Endometrial microvascular endothelial cells (primary cell): ENCODE data around the gene EIF4G3. TPM values are rescaled to one million over a fixed set of nuclear protein-coding genes. Genes with fewer than 3 reads are reported as not detected.
"Not testable (repeated sequence)": the region's sequence is repeated elsewhere in the genome, so short reads cannot be mapped to it uniquely, and the experiment has no call there.

Experiments
- in situ Hi-C: cut with HindIII; loops from 2 replicates; pipeline ENCODE4 v1.10.0; 2017; ENCODE audit warnings: low sequenced_read_pairs, low pct_unique_long_range_greater_than_20kb; ENCODE audit errors: inconsistent ontology term
- total RNA-seq: library from RNA; depleted of rRNA; stranded (reverse); fragments of >200 nt; gene quantifications from one replicate; pipeline ENCODE4 v1.2.3, GENCODE V29; 2015; ENCODE audit errors: inconsistent ontology term

The EIF4G3 gene
- total RNA-seq, 1 donor from 2014 or later = 31.3 TPM

DNA sequence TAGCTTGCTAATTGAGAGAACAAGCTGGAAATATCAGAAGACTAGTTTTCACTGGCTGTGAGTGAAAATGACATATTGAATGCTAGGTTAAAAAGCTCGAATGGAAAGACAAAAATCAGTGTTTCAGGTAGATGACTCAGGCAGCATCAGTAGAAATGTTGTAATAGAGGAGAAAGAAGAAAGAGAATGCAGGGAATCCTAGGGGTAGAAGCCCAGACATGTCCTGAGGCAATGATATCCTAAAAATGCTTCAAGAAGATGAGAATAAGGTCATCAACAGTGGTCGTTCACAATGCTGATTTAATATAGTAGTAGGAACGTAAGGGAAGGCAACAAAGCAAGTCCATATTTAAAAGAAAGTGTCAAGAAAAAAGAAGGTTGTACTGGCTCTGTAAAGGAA lies 292.9 kb downstream of the EIF4G3 start:
- in situ Hi-C loops = no loop called here

DNA sequence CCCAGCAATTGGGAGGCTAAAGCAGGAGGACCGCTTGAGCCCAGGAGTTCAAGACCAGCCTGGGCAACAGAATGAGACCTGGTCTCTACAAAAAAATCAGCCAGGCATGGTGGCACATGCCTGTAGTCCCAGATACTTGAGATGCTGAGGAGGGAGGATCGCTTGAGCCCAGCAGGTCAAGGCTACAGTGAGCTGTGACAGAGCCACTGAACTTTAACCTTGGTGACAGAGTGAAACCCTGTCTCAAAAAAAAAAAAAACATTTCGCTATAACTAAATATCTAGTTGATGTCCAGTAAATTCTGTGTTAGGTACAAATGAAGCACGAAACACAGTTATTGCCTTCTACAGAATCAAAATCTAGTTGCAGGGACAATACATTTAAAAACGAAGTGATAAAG lies 293.9 kb downstream of the EIF4G3 start:
- in situ Hi-C loops = no loop called here

- in situ Hi-C loops = no loop called here
Measured at GRCh38 chr1:20878799-20879198, 297.9 kb downstream of the EIF4G3 start.

- in situ Hi-C loops = no loop called here
Measured at GRCh38 chr1:20875198-20875973, 301.3 kb downstream of the EIF4G3 start.

- in situ Hi-C loops = no loop called here
Measured at GRCh38 chr1:20873311-20873710, 303.4 kb downstream of the EIF4G3 start.

DNA sequence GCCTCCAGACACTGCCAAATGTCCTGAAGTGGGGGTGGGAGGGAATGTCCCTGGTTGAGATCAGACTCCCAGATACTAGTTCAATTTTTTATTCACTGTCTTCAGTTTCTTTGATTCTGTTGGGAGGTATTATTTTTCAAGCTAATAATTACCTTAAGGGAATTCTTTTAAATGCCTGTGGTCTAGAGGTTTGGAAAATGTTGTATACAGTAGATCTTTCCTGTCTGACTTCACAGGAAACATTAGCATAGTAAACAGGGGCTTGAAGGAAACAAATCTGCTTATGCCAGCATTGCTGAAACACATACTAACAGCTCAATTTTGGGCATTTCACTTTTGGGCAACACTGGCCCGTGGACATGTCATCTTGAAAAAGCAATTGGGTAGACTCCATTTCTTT lies 305.3 kb downstream of the EIF4G3 start:
- in situ Hi-C loops = no loop called here

DNA sequence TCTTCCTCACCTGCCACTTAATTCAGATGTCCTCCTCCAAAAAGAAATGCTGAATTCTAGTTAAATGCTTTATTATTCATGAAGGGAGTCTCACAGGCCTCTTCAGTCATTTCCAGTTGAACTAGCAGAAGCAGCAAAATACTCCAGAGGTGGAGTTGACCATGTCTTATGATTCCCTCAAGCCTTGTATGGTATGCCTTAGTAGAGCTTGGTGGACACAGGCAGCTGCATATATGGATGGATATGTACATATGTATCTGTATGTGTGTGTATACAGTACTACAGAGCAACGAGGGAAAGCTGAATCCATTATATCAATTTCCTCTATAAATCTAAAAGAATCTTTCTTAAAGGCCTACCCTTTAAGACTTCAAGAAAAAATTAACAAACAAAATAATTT lies 306.0 kb downstream of the EIF4G3 start:
- in situ Hi-C loops = no loop called here

GRCh38 chr1:20868263-20868662 lies 308.4 kb downstream of the EIF4G3 start:
- in situ Hi-C loops = no loop called here

- in situ Hi-C loops = no loop called here
Measured at GRCh38 chr1:20867847-20868246, 308.9 kb downstream of the EIF4G3 start.

DNA sequence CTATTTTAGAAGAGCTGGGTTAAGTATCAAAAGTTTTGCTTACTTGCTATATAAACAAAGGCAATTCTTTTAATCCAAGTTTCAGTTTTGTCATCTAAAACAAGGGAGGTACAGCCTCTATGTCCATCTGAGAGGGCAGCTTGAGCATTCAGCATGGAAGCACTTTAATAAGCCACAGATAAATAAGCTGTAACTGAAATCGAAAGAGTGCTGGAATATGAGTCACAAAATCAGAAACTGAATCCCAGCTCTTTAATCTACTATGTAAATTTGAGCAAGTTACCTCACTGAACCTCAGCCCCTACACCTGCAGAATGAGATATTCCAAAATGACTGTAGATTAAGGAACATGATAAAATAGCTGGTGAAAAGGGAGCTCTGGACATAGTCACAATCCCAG lies 309.6 kb downstream of the EIF4G3 start:
- in situ Hi-C loops = no loop called here

- in situ Hi-C loops = no loop called here
Measured at GRCh38 chr1:20865001-20865400, 311.7 kb downstream of the EIF4G3 start.

DNA sequence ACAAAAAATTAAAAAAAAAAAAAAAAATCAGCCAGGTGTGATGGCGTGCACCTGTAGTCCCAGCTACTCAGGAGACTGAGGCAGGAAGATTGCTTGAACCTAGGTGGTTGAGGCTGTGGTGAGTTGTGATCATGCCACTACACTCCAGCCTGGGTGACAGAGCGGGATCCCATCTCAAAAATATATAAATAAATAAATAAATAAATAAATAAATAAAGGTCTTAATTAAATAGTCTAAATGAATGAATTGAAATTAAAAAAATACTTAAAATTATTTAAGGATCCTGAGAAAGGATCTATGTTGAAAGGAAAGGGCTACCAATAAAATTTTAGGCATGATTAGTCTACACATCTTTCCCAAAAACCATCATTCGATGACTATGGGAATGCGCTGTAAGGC lies 322.2 kb downstream of the EIF4G3 start:
- in situ Hi-C loops = no loop called here

GRCh38 chr1:20851791-20852190 lies 324.9 kb downstream of the EIF4G3 start:
- in situ Hi-C loops = not testable (repeated sequence)

DNA sequence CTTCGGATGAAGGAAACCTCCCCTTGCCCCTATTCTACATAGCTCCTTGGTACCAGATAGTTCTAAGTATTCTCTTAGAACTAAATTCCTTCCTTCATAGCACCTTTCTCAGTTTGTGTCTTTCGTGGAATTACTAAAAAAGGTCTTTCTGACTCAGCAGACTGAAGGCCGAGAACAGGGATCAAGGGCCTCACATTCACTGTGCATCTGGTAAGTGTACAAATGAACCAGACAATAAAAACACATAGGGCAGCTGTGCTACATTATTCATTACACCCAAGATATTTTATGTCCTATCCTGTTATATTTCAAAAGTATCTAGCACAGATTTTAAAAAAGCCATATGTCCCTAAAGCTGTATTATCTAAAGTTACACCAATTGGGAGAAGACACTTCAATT lies 326.7 kb downstream of the EIF4G3 start:
- in situ Hi-C loops = no loop called here

- in situ Hi-C loops = no loop called here
Measured at GRCh38 chr1:20849100-20849499, 327.6 kb downstream of the EIF4G3 start.

GRCh38 chr1:20848162-20848561 lies 328.5 kb downstream of the EIF4G3 start:
- in situ Hi-C loops = no loop called here

GRCh38 chr1:20847611-20848080 lies 329.1 kb downstream of the EIF4G3 start:
- in situ Hi-C loops = no loop called here

- in situ Hi-C loops = no loop called here
Measured at GRCh38 chr1:20846461-20847374, 330.0 kb downstream of the EIF4G3 start.

DNA sequence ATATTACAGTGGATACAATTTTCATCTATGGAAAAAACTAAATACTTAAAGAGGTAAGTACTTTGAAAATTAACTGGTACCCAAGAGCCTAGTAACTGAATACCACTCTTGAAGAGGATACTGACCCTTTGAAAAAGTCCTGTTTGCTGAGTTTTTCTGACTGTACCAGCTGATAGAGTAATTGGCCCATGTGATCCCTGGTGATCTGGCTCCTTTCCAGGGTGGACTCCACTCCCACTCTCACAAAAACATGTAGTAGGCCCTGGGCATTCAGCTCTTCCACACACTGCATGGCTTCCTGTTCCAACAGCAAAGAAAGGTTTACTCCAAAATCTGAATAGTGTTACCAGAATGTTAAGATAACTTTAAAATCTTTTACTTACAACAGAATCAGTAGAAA lies 336.0 kb downstream of the EIF4G3 start:
- in situ Hi-C loops = no loop called here
